ENCODE data around the gene ST14.
"Not testable (repeated sequence)": the region's sequence is repeated elsewhere in the genome, so short reads cannot be mapped to it uniquely, and the experiment has no call there.

ST14 gene

GRCh38 chr11:130168105-130168504 lies 8.5 kb downstream of the ST14 start:
- Histone ChIP-seq H3K9ac (ENCODE audit: low read depth, low read length) (no peak overlapping the region), H3K4me1 (ENCODE audit: insufficient read depth, low read length) (no peaks in the 10 kb centered on the region)

GRCh38 chr11:130170345-130170744 lies 10.8 kb downstream of the ST14 start:
- Histone ChIP-seq H3K27ac (ENCODE audit: low read length) (no peak overlapping the region), H3K4me1 (ENCODE audit: insufficient read depth, low read length) (no peaks in the 10 kb centered on the region), H3K36me3 (ENCODE audit: insufficient read depth, low read depth, low read length) (no peaks in the 10 kb centered on the region), H3K9me3 (ENCODE audit: insufficient read depth, low read depth, low read length) (no peaks in the 10 kb centered on the region; the same call in 1 of the 2 replicates), H3K9ac (ENCODE audit: low read depth, low read length) (no peak overlapping the region), H3K27me3 (ENCODE audit: insufficient read depth, low read length) (peaks cover 41% of the 10 kb centered on the region), H3K4me3 (ENCODE audit: low read length) (no peak overlapping the region)

More at GRCh38 chr11:130168105-130168504, 8.5 kb downstream of the ST14 start:
- Histone ChIP-seq H3K36me3 (ENCODE audit: insufficient read depth, low read depth, low read length) (no peaks in the 10 kb centered on the region), H3K27me3 (ENCODE audit: insufficient read depth, low read length) (peaks cover 44% of the 10 kb centered on the region), H3K4me3 (ENCODE audit: low read length) (no peak overlapping the region), H3K27ac (ENCODE audit: low read length) (no peak overlapping the region), H3K9me3 (ENCODE audit: insufficient read depth, low read depth, low read length) (no peaks in the 10 kb centered on the region)

- Histone ChIP-seq H3K27ac (ENCODE audit: low read length) (no peak overlapping the region), H3K27me3 (ENCODE audit: insufficient read depth, low read length) (peaks cover 41% of the 10 kb centered on the region), H3K4me1 (ENCODE audit: insufficient read depth, low read length) (no peaks in the 10 kb centered on the region), H3K9me3 (ENCODE audit: insufficient read depth, low read depth, low read length) (no peaks in the 10 kb centered on the region; the same call in 1 of the 2 replicates), H3K9ac (ENCODE audit: low read depth, low read length) (no peak overlapping the region), H3K4me3 (ENCODE audit: low read length) (no peak overlapping the region), H3K36me3 (ENCODE audit: insufficient read depth, low read depth, low read length) (no peaks in the 10 kb centered on the region)
Measured at GRCh38 chr11:130171534-130171933, 12.0 kb downstream of the ST14 start.

- not testable (repeated sequence) for H3K4me1 ChIP-seq (ENCODE audit: insufficient read depth, low read length); H3K27ac ChIP-seq (ENCODE audit: low read length); H3K9ac ChIP-seq (ENCODE audit: low read depth, low read length); H3K9me3 ChIP-seq (ENCODE audit: insufficient read depth, low read depth, low read length); H3K36me3 ChIP-seq (ENCODE audit: insufficient read depth, low read depth, low read length); H3K4me3 ChIP-seq (ENCODE audit: low read length)
- peaks cover 41% of the 10 kb centered on the region for H3K27me3 ChIP-seq (ENCODE audit: insufficient read depth, low read length)
Measured at GRCh38 chr11:130172001-130172400, 12.4 kb downstream of the ST14 start.

- Histone ChIP-seq H3K4me1 (ENCODE audit: insufficient read depth, low read length) (no peaks in the 10 kb centered on the region), H3K27ac (ENCODE audit: low read length) (no peak overlapping the region), H3K27me3 (ENCODE audit: insufficient read depth, low read length) (peaks cover 25% of the 10 kb centered on the region)
Measured at GRCh38 chr11:130174642-130175041, 15.1 kb downstream of the ST14 start.

GRCh38 chr11:130175898-130176297 lies 16.3 kb downstream of the ST14 start:
- Histone ChIP-seq H3K36me3 (ENCODE audit: insufficient read depth, low read depth, low read length) (no peaks in the 10 kb centered on the region), H3K9me3 (ENCODE audit: insufficient read depth, low read depth, low read length) (no peaks in the 10 kb centered on the region; the same call in 1 of the 2 replicates), H3K4me1 (ENCODE audit: insufficient read depth, low read length) (no peaks in the 10 kb centered on the region), H3K9ac (ENCODE audit: low read depth, low read length) (no peak overlapping the region), H3K27ac (ENCODE audit: low read length) (no peak overlapping the region), H3K27me3 (ENCODE audit: insufficient read depth, low read length) (peaks cover 12% of the 10 kb centered on the region), H3K4me3 (ENCODE audit: low read length) (no peak overlapping the region)

More at GRCh38 chr11:130174642-130175041, 15.1 kb downstream of the ST14 start:
- no peak overlapping the region for H3K9ac ChIP-seq (ENCODE audit: low read depth, low read length)
- H3K36me3 ChIP-seq (ENCODE audit: insufficient read depth, low read depth, low read length) = no peaks in the 10 kb centered on the region
- H3K9me3 ChIP-seq (ENCODE audit: insufficient read depth, low read depth, low read length) = no peaks in the 10 kb centered on the region; the same call in 1 of the 2 replicates
- no peak overlapping the region for H3K4me3 ChIP-seq (ENCODE audit: low read length)

- no peaks in the 10 kb centered on the region for H3K27me3 ChIP-seq (ENCODE audit: insufficient read depth, low read length)
- H3K4me3 ChIP-seq (ENCODE audit: low read length) = no peak overlapping the region
- H3K27ac ChIP-seq (ENCODE audit: low read length) = no peak overlapping the region
- H3K9ac ChIP-seq (ENCODE audit: low read depth, low read length) = no peak overlapping the region
- no peaks in the 10 kb centered on the region; the same call in 1 of the 2 replicates for H3K9me3 ChIP-seq (ENCODE audit: insufficient read depth, low read depth, low read length)
- H3K36me3 ChIP-seq (ENCODE audit: insufficient read depth, low read depth, low read length) = no peaks in the 10 kb centered on the region
- H3K4me1 ChIP-seq (ENCODE audit: insufficient read depth, low read length) = no peaks in the 10 kb centered on the region
Measured at GRCh38 chr11:130177782-130178181, 18.2 kb downstream of the ST14 start.

- H3K27me3 ChIP-seq (ENCODE audit: insufficient read depth, low read length) = no peaks in the 10 kb centered on the region
- no peaks in the 10 kb centered on the region for H3K36me3 ChIP-seq (ENCODE audit: insufficient read depth, low read depth, low read length)
- no peak overlapping the region for H3K4me3 ChIP-seq (ENCODE audit: low read length)
- no peaks in the 10 kb centered on the region for H3K4me1 ChIP-seq (ENCODE audit: insufficient read depth, low read length)
- no peak overlapping the region for H3K27ac ChIP-seq (ENCODE audit: low read length)
- H3K9me3 ChIP-seq (ENCODE audit: insufficient read depth, low read depth, low read length) = no peaks in the 10 kb centered on the region; the same call in 1 of the 2 replicates
- H3K9ac ChIP-seq (ENCODE audit: low read depth, low read length) = no peak overlapping the region
Measured at GRCh38 chr11:130178441-130179339, 19.1 kb downstream of the ST14 start.

GRCh38 chr11:130179396-130180306 lies 20.1 kb downstream of the ST14 start:
- H3K4me1 ChIP-seq (ENCODE audit: insufficient read depth, low read length) = no peaks in the 10 kb centered on the region; the same call in 1 of the 2 replicates
- no peak overlapping the region for H3K27ac ChIP-seq (ENCODE audit: low read length)
- H3K9ac ChIP-seq (ENCODE audit: low read depth, low read length) = no peak overlapping the region
- no peaks in the 10 kb centered on the region for H3K27me3 ChIP-seq (ENCODE audit: insufficient read depth, low read length)
- H3K36me3 ChIP-seq (ENCODE audit: insufficient read depth, low read depth, low read length) = no peaks in the 10 kb centered on the region
- H3K9me3 ChIP-seq (ENCODE audit: insufficient read depth, low read depth, low read length) = no peaks in the 10 kb centered on the region; the same call in 1 of the 2 replicates
- no peak overlapping the region for H3K4me3 ChIP-seq (ENCODE audit: low read length)

- no peak overlapping the region for H3K9ac ChIP-seq (ENCODE audit: low read depth, low read length)
Measured at GRCh38 chr11:130180491-130180890, 20.9 kb downstream of the ST14 start.

GRCh38 chr11:130180896-130181294 lies 21.3 kb downstream of the ST14 start:
- H3K4me1 ChIP-seq (ENCODE audit: insufficient read depth, low read length) = no peaks in the 10 kb centered on the region; the same call in 1 of the 2 replicates
- no peak overlapping the region for H3K9ac ChIP-seq (ENCODE audit: low read depth, low read length)
- no peak overlapping the region for H3K4me3 ChIP-seq (ENCODE audit: low read length)
- H3K27ac ChIP-seq (ENCODE audit: low read length) = no peak overlapping the region
- no peaks in the 10 kb centered on the region for H3K9me3 ChIP-seq (ENCODE audit: insufficient read depth, low read depth, low read length)
- H3K27me3 ChIP-seq (ENCODE audit: insufficient read depth, low read length) = no peaks in the 10 kb centered on the region
- no peaks in the 10 kb centered on the region for H3K36me3 ChIP-seq (ENCODE audit: insufficient read depth, low read depth, low read length)

More at GRCh38 chr11:130180491-130180890, 20.9 kb downstream of the ST14 start:
- Histone ChIP-seq H3K36me3 (ENCODE audit: insufficient read depth, low read depth, low read length) (no peaks in the 10 kb centered on the region), H3K27ac (ENCODE audit: low read length) (no peak overlapping the region), H3K4me3 (ENCODE audit: low read length) (no peak overlapping the region), H3K9me3 (ENCODE audit: insufficient read depth, low read depth, low read length) (no peaks in the 10 kb centered on the region), H3K27me3 (ENCODE audit: insufficient read depth, low read length) (no peaks in the 10 kb centered on the region), H3K4me1 (ENCODE audit: insufficient read depth, low read length) (no peaks in the 10 kb centered on the region; the same call in 1 of the 2 replicates)
